Osteoblast (primary cell): ENCODE measurements around the gene SCUBE3. TPM values are rescaled to one million over a fixed set of nuclear protein-coding genes. Genes with fewer than 3 reads are reported as not detected.

Source experiments
- DNase-seq: peaks from one replicate; pipeline ENCODE4 v3.0.0; 2011; ENCODE audit warnings: low spot score, mixed read lengths; ENCODE audit not compliant: insufficient read length; ENCODE audit errors: missing footprints
- H2AFZ ChIP-seq: 2 replicates; pipeline ENCODE4 v1.6.0; 2011; ENCODE audit warnings: mild to moderate bottlenecking, low read length
- H3K27ac ChIP-seq: 2 replicates; pipeline ENCODE4 v1.5.1; 2011; ENCODE audit warnings: mild to moderate bottlenecking, low read depth, low read length, moderate library complexity
- H3K27me3 ChIP-seq: 2 replicates; pipeline ENCODE4 v1.6.0; 2012; ENCODE audit warnings: mild to moderate bottlenecking, control low read depth, inconsistent platforms, low read length, moderate library complexity; ENCODE audit not compliant: insufficient read depth
- H3K36me3 ChIP-seq: 2 replicates; pipeline ENCODE4 v1.5.1; 2011; ENCODE audit warnings: mild to moderate bottlenecking, low read length, control low read depth, moderate library complexity; ENCODE audit not compliant: insufficient read depth
- H3K4me1 ChIP-seq: 2 replicates; pipeline ENCODE4 v1.5.1; 2011; ENCODE audit warnings: mild to moderate bottlenecking, low read length, control low read depth, moderate library complexity; ENCODE audit not compliant: insufficient read depth
- H3K4me2 ChIP-seq: 2 replicates; pipeline ENCODE4 v1.6.0; 2011; ENCODE audit warnings: mild to moderate bottlenecking, low read length; ENCODE audit not compliant: insufficient read depth
- H3K4me3 ChIP-seq: fragments of 200-600 bp; sonication (generic); 3 replicates; pipeline ENCODE4 v1.5.1; 2012; ENCODE audit warnings: mild to moderate bottlenecking, low read length, inconsistent platforms; ENCODE audit not compliant: insufficient read depth
- H3K79me2 ChIP-seq: 2 replicates; pipeline ENCODE4 v1.6.0; 2012; ENCODE audit warnings: mild to moderate bottlenecking, low read length, control low read depth, inconsistent platforms; ENCODE audit not compliant: insufficient read depth
- H3K9me3 ChIP-seq: 2 replicates; pipeline ENCODE4 v1.5.1; 2011; ENCODE audit warnings: low read depth, low read length, control low read depth
- H4K20me1 ChIP-seq: 2 replicates; pipeline ENCODE4 v1.6.0; 2012; ENCODE audit warnings: mild to moderate bottlenecking, low read length, control low read depth; ENCODE audit not compliant: insufficient read depth
- CTCF ChIP-seq: IDR thresholded peaks from 2 replicates; pipeline ENCODE4 v1.5.1; 2011; ENCODE audit warnings: mild to moderate bottlenecking, low read depth, low read length, moderate library complexity; ENCODE audit errors: extremely low read depth
- total RNA-seq: library from RNA; depleted of rRNA; stranded (reverse); fragments of >200 nt; gene quantifications from 2 replicates; pipeline ENCODE4 v1.2.3, GENCODE V29; 2012

SCUBE3 gene
- total RNA-seq, 1 donor: 30.4 TPM

GRCh38 chr6:35229304-35229703, 15.5 kb downstream of the SCUBE3 start:
- Histone ChIP-seq H3K79me2 (peaks cover 92% of the 10 kb centered on the region), H3K27me3 (no peaks in the 10 kb centered on the region), H3K4me1 (peaks cover 57% of the 10 kb centered on the region), H3K4me2 (no peak overlapping the region), H4K20me1 (peaks cover 59% of the 10 kb centered on the region), H3K36me3 (peaks cover 95% of the 10 kb centered on the region), H3K27ac (peak overlapping the region; percentile 12), H3K9me3 (no peaks in the 10 kb centered on the region), H3K4me3 (no peak overlapping the region), H2AFZ (no peak overlapping the region)
- DNase-seq: no peak
- TF ChIP-seq CTCF: no peak

GRCh38 chr6:35230498-35230897, 16.7 kb downstream of the SCUBE3 start:
- Histone ChIP-seq H3K36me3 (peaks cover 95% of the 10 kb centered on the region), H3K4me2 (no peak overlapping the region), H3K27ac (no peak overlapping the region), H3K9me3 (no peaks in the 10 kb centered on the region), H3K27me3 (no peaks in the 10 kb centered on the region), H4K20me1 (peaks cover 48% of the 10 kb centered on the region), H3K4me1 (peaks cover 47% of the 10 kb centered on the region), H2AFZ (no peak overlapping the region), H3K79me2 (peaks cover 86% of the 10 kb centered on the region), H3K4me3 (no peak overlapping the region)
- DNase-seq: no peak
- TF ChIP-seq CTCF: no peak

- H3K27ac ChIP-seq: no peak overlapping the region
- H2AFZ ChIP-seq: no peak overlapping the region
- H3K36me3 ChIP-seq: peaks cover 94% of the 10 kb centered on the region
- H3K27me3 ChIP-seq: no peaks in the 10 kb centered on the region
- no peaks in the 10 kb centered on the region for H3K9me3 ChIP-seq
- no peak for TF ChIP-seq CTCF
- no peak overlapping the region for H3K4me3 ChIP-seq
- no peak for DNase-seq
- peaks cover 46% of the 10 kb centered on the region for H3K4me1 ChIP-seq
- peaks cover 45% of the 10 kb centered on the region for H4K20me1 ChIP-seq
- H3K4me2 ChIP-seq: no peak overlapping the region
- H3K79me2 ChIP-seq: peaks cover 82% of the 10 kb centered on the region
Observed at GRCh38 chr6:35230950-35231349, 17.2 kb downstream of the SCUBE3 start.

GRCh38 chr6:35231563-35231962, 17.8 kb downstream of the SCUBE3 start:
- peaks cover 43% of the 10 kb centered on the region for H4K20me1 ChIP-seq
- H2AFZ ChIP-seq: no peak overlapping the region
- peaks cover 97% of the 10 kb centered on the region for H3K36me3 ChIP-seq
- peaks cover 84% of the 10 kb centered on the region for H3K79me2 ChIP-seq
- DNase-seq: no peak
- H3K9me3 ChIP-seq: no peaks in the 10 kb centered on the region
- peaks cover 42% of the 10 kb centered on the region for H3K4me1 ChIP-seq
- H3K27me3 ChIP-seq: no peaks in the 10 kb centered on the region
- peak overlapping the region; percentile 23 for H3K27ac ChIP-seq
- H3K4me2 ChIP-seq: no peak overlapping the region
- no peak for TF ChIP-seq CTCF
- H3K4me3 ChIP-seq: no peak overlapping the region
